Measurements from ENCODE around the gene ZNF217. TPM values are rescaled to one million over a fixed set of nuclear protein-coding genes. Genes with fewer than 3 reads are reported as not detected.

Gene ZNF217
- polyA plus RNA-seq, 3 donors, result 10.5 to 41.5 (median 24.4) TPM

DNA sequence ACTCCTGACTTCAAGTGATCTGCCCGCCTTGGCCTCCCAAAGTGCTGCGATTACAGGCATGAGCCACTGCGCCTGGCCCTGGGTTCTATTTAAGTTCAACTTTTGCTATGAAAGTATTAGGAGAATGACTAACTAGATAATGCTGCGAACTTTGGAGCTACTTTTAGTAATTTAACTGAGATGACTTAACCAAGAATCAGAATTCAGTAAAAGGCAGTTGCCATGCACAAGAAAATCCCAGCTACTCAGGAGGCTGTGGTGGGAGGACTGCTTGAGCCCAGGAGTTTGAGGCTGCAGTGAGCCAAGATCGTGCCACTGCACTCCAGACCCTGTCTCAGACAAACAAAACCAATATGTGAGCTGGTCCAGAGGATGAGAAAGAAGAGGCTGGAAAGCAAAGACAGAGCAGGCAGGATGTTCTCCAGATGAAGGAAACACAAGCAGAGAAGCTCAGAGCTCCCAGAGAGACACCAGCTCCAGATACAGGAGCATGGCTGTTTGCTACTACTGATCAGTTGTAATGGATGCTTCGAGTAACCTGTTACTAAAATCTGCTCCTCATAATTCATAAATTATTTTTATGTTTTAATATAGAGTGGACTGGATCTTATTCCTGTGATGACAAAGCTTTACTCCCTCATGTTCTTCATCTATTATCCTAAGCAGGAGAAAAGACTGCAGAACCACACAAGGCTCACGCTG is 23.9 kb downstream of the ZNF217 start:
- no peaks in the 10 kb centered on the region for H3K27me3 ChIP-seq (ENCODE audit: control insufficient read depth in 2 of 2, insufficient read depth in 2 of 2, low read length in 2 of 2)
- Mint-ChIP-seq H3K27me3 (ENCODE audit: low read depth in 3 of 3) (peaks cover 0 to 3% (median 0%) of the 10 kb centered on the region in 3 donors), H3K4me1 (peaks cover 4% of the 10 kb centered on the region), H3K9me3 (no peaks in the 10 kb centered on the region), H3K4me3 (no peak overlapping the region), H3K36me3 (peaks cover 88 to 99% of the 10 kb centered on the region in 2 donors), H3K27ac (peak overlapping the region in 5 of 7 donors; percentile 30 to 80 (median 42))
- peaks cover 100% of the 10 kb centered on the region for H4K20me1 ChIP-seq (ENCODE audit: insufficient read depth, low read length)
- H2AFZ ChIP-seq (ENCODE audit: insufficient read depth, low read depth, low read length, poor library complexity, severe bottlenecking), result no peak overlapping the region
- H3K36me3 ChIP-seq (replicated peaks in 1 of 2; ENCODE audit: control insufficient read depth in 1 of 2, insufficient read depth in 2 of 2, low read length in 2 of 2), result peaks cover 97 to 100% of the 10 kb centered on the region in 2 donors
- H3K9ac ChIP-seq (ENCODE audit: insufficient read depth, low read length, poor library complexity, severe bottlenecking), result no peak overlapping the region
- no peak for DNase-seq
- TF ChIP-seq, protein P1, sequence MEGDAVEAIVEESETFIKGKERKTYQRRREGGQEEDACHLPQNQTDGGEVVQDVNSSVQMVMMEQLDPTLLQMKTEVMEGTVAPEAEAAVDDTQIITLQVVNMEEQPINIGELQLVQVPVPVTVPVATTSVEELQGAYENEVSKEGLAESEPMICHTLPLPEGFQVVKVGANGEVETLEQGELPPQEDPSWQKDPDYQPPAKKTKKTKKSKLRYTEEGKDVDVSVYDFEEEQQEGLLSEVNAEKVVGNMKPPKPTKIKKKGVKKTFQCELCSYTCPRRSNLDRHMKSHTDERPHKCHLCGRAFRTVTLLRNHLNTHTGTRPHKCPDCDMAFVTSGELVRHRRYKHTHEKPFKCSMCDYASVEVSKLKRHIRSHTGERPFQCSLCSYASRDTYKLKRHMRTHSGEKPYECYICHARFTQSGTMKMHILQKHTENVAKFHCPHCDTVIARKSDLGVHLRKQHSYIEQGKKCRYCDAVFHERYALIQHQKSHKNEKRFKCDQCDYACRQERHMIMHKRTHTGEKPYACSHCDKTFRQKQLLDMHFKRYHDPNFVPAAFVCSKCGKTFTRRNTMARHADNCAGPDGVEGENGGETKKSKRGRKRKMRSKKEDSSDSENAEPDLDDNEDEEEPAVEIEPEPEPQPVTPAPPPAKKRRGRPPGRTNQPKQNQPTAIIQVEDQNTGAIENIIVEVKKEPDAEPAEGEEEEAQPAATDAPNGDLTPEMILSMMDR (IDR thresholded peaks at IDR 0.05), result no peak
- no peak overlapping the region for H3K27ac ChIP-seq (ENCODE audit: low read depth in 1 of 2, low read length in 2 of 2)
- no peaks in the 10 kb centered on the region for H3K4me1 ChIP-seq (ENCODE audit: control insufficient read depth in 1 of 2, insufficient read depth in 2 of 2, low read length in 2 of 2)
- H3K4me3 ChIP-seq (replicated peaks in 1 of 3; ENCODE audit: low read depth in 2 of 3, low read length in 3 of 3), result no peak overlapping the region
- peaks cover 89% of the 10 kb centered on the region for H3K79me2 ChIP-seq (ENCODE audit: insufficient read depth, low read length)
- intact Hi-C loops (cut with micrococcal nuclease), result loop anchor here (10.0 kb wide), 2 partner anchors 265 to 495 kb away; no protein-coding TSS in a partner anchor
- H3K9me3 ChIP-seq (replicated peaks in 1 of 2; ENCODE audit: control insufficient read depth in 1 of 2, insufficient read depth in 1 of 2, low read length in 2 of 2), result no peaks in the 10 kb centered on the region
- 100% methylated on average over 4 of the region's 7 CpGs for WGBS (ENCODE audit: insufficient coverage)
- H3K4me2 ChIP-seq (replicated peaks; ENCODE audit: extremely low read depth, low read length, poor library complexity, severe bottlenecking), result no peak overlapping the region

DNA sequence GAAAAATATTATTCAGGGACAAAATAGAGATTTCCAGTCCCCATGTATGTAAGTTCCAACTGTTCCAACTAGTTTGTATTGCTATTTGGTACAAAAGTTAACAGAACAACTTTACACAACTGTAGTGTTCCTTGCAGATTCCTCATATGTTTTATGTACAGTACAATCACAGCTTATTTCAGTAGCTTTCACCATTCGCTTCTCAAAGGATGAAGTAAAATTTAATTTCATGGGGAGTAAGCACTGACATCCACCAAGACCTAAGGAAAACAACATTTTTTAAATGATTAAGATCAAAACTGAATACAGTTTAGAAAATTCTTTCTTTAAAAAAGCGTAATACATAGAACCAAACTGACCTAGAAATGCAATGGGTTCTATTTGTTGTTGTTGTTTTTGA is 24.6 kb downstream of the ZNF217 start:
- no peaks in the 10 kb centered on the region for H3K4me1 ChIP-seq (ENCODE audit: control insufficient read depth in 1 of 2, insufficient read depth in 2 of 2, low read length in 2 of 2)
- H3K36me3 ChIP-seq (replicated peaks in 1 of 2; ENCODE audit: control insufficient read depth in 1 of 2, insufficient read depth in 2 of 2, low read length in 2 of 2), result peaks cover 90 to 93% of the 10 kb centered on the region in 2 donors
- no peaks in the 10 kb centered on the region for H3K9me3 Mint-ChIP-seq
- DNase-seq, result no peak
- WGBS (ENCODE audit: insufficient coverage), result no CpG with 5 or more reads among the region's 2 CpGs
- no peaks in the 10 kb centered on the region for H3K27me3 ChIP-seq (ENCODE audit: control insufficient read depth in 2 of 2, insufficient read depth in 2 of 2, low read length in 2 of 2)
- H3K4me3 Mint-ChIP-seq, result no peak overlapping the region
- no peak overlapping the region for H3K9ac ChIP-seq (ENCODE audit: insufficient read depth, low read length, poor library complexity, severe bottlenecking)
- H2AFZ ChIP-seq (ENCODE audit: insufficient read depth, low read depth, low read length, poor library complexity, severe bottlenecking), result no peak overlapping the region
- H3K4me2 ChIP-seq (replicated peaks; ENCODE audit: extremely low read depth, low read length, poor library complexity, severe bottlenecking), result no peak overlapping the region
- no peak overlapping the region for H3K27ac ChIP-seq (ENCODE audit: low read depth in 1 of 2, low read length in 2 of 2)
- peaks cover 81 to 97% of the 10 kb centered on the region in 2 donors for H3K36me3 Mint-ChIP-seq
- no peak overlapping the region for H3K27ac Mint-ChIP-seq
- H3K27me3 Mint-ChIP-seq (ENCODE audit: low read depth in 3 of 3), result peaks cover 0 to 3% (median 0%) of the 10 kb centered on the region in 3 donors
- intact Hi-C loops (cut with micrococcal nuclease), result loop anchor here in 1 of 2 donors (10.0 kb wide), 1 partner anchor 496 kb away; no protein-coding TSS in a partner anchor
- H3K79me2 ChIP-seq (ENCODE audit: insufficient read depth, low read length), result peaks cover 81% of the 10 kb centered on the region
- TF ChIP-seq, protein P1 (IDR thresholded peaks at IDR 0.05), result no peak
- H3K4me1 Mint-ChIP-seq, result peaks cover 3% of the 10 kb centered on the region
- H3K9me3 ChIP-seq (replicated peaks in 1 of 2; ENCODE audit: control insufficient read depth in 1 of 2, insufficient read depth in 1 of 2, low read length in 2 of 2), result no peaks in the 10 kb centered on the region
- H3K4me3 ChIP-seq (replicated peaks in 1 of 3; ENCODE audit: low read depth in 2 of 3, low read length in 3 of 3), result no peak overlapping the region
- peaks cover 100% of the 10 kb centered on the region for H4K20me1 ChIP-seq (ENCODE audit: insufficient read depth, low read length)

Measured in CD14-positive monocyte (primary cell).